GM10248 (cell line): ENCODE measurements around the gene JAKMIP1.

Experiments
- CTCF ChIA-PET: fragments of 300-600 bp; sonication (Branson Sonifier 250); formaldehyde crosslinking; extraction: SDS; loops from one replicate; lab custom pipeline; 2021; ENCODE audit warnings: antibody characterized with exemption; lab: Yijun Ruan, JAX
- POLR2A ChIA-PET: fragments of 350-650 bp; sonication (Branson Sonifier 250); formaldehyde crosslinking; extraction: SDS; loops from one replicate; lab custom pipeline; 2020; ENCODE audit warnings: antibody characterized with exemption; lab: Yijun Ruan, JAX
- DNase-seq: peaks from one replicate; pipeline ENCODE4 v3.0.0; 2012; ENCODE audit errors: extremely low spot score
- TF ChIP-seq, protein P1 (sequence below): IDR thresholded peaks from 2 replicates; pipeline ENCODE4 v1.5.1; 2012; ENCODE audit warnings: mild to moderate bottlenecking, low read depth; ENCODE audit errors: extremely low read depth, missing control alignments, control extremely low read depth

Gene JAKMIP1

GRCh38 chr4:6137027-6137746 is 63.2 kb downstream of the JAKMIP1 start:
- CTCF ChIA-PET: interaction anchor here (0.9 to 1.4 kb wide), 4 partner anchors 10 to 113 kb away, joined by 3 to 5 read pairs (median 3); no protein-coding TSS in a partner anchor
- no peak for DNase-seq
- TF ChIP-seq, protein P1, sequence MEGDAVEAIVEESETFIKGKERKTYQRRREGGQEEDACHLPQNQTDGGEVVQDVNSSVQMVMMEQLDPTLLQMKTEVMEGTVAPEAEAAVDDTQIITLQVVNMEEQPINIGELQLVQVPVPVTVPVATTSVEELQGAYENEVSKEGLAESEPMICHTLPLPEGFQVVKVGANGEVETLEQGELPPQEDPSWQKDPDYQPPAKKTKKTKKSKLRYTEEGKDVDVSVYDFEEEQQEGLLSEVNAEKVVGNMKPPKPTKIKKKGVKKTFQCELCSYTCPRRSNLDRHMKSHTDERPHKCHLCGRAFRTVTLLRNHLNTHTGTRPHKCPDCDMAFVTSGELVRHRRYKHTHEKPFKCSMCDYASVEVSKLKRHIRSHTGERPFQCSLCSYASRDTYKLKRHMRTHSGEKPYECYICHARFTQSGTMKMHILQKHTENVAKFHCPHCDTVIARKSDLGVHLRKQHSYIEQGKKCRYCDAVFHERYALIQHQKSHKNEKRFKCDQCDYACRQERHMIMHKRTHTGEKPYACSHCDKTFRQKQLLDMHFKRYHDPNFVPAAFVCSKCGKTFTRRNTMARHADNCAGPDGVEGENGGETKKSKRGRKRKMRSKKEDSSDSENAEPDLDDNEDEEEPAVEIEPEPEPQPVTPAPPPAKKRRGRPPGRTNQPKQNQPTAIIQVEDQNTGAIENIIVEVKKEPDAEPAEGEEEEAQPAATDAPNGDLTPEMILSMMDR: no peak
- POLR2A ChIA-PET: interaction anchor here (0.6 kb wide), 1 partner anchor 63 kb away, joined by 5 read pairs; the partner anchor contains the start of gene JAKMIP1

DNA sequence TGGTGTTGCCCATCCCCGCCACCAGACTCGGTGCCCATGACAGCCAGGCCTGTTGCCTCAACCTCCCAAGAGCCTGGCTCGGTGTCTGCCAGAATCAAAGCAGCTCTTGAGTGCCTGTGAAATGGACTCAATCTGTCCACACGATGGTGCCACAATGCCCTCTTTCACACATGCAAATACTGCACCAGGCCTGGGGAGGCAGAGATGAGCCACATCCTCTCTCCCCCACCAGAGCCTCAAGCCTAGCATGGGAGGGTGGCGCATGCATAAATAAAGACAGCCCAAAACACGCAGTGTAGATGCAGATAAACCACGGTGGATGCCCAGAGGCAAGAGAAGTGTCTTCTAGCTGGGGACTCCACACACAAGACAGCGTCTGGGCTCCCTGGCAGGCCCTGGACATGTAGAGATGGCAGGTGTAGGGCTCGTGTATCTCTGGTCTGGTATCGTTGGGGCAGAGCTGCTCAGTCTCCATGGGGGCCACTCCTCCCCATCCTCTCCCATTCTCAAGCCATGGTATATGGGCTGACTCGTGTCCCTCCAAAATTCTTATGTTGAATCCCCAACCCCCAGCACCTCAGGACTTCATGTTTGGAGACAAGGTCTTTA is 65.6 kb downstream of the JAKMIP1 start:
- CTCF ChIA-PET: interaction anchor here (0.8 to 1.4 kb wide), 4 partner anchors 11 to 197 kb away, joined by 3 to 5 read pairs (median 4); no protein-coding TSS in a partner anchor
- TF ChIP-seq, protein P1: peak; percentile 26
- DNase-seq: peak; percentile 63
- POLR2A ChIA-PET: no interaction called here

DNA sequence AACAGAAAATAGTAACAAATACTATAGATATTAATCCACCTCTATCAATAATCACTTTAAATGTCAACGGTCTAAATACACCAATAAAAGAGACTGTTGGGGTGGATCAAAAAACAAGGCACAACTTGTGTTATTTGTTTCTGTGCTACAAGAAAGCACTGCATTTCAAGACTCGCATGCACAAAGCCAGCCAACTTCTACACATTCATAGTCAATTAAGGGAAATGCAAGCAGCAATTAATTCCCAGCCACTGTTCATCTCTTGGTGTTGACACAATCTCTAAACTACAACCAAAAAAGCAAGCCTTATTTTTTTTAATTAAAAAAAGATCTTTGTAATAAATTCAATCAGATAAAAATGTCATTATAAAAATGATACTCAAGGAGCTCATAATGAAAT is 67.6 kb downstream of the JAKMIP1 start:
- POLR2A ChIA-PET: no interaction called here
- no peak for DNase-seq
- CTCF ChIA-PET: interaction anchor here (0.9 to 1.6 kb wide), 3 partner anchors 25 to 195 kb away, joined by 3 to 4 read pairs (median 3); no protein-coding TSS in a partner anchor
- TF ChIP-seq, protein P1: no peak

DNA sequence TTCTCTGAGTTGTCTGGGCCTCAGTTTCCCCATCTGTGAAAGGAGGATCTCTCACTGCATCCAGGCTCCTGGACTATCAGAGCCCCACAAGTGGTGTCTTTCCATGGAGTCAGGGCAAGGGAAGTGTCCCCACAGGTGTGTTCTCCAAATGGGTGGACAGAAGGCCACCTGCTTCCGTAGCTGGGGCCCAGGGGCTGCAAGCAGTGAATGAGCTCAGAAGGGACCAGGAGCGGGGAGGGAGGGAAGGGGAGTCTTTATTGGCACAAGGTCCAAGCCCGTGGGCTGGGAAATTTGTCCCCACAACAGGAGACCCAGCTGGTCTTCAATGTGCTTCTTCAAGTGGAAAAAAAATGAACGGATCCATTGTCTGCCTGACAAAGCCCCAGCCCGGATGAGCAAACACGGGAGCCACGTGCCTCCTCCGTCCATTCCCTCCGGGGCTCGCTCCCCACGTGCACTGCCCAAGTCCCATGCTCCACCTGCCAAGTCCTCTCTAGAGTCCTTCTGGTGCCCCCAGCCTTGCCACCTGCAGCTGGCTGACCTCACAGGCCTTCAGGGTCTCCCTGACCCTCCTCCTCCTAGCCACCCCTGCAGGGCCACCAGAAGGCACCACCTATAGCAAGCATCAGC is 72.0 kb downstream of the JAKMIP1 start:
- no peak for DNase-seq
- POLR2A ChIA-PET: no interaction called here
- CTCF ChIA-PET: interaction anchor here (1.7 kb wide), 1 partner anchor 121 kb away, joined by 3 read pairs; no protein-coding TSS in a partner anchor
- TF ChIP-seq, protein P1: no peak

- CTCF ChIA-PET: interaction anchor here (1.7 kb wide), 1 partner anchor 123 kb away, joined by 3 read pairs; no protein-coding TSS in a partner anchor
- TF ChIP-seq, protein P1: no peak
- DNase-seq: no peak
- POLR2A ChIA-PET: no interaction called here
Measured at GRCh38 chr4:6126971-6127745, 73.2 kb downstream of the JAKMIP1 start.
